ENCODE data around the gene MRPL40.

MRPL40 gene

GRCh38 chr22:19479355-19480172, 47.2 kb downstream of the MRPL40 start, which contains the start of gene CDC45:
CDC45 (plus strand) TSS chr22:19479920; CDS start chr22:19479969, 49 bp downstream.
- H3K4me3 ChIP-seq (ENCODE audit: low read depth, low read length): peak within 1 kb of the TSS; percentile 78
- no peak for TF ChIP-seq CTCF (IDR thresholded peaks at IDR 0.05; ENCODE audit: low read depth, low read length, missing control alignments)
- peak; percentile 98 for DNase-seq (ENCODE audit: low read depth)
- in situ Hi-C loops (cut with HindIII; ENCODE audit: low sequenced_read_pairs): no loop called here

DNA sequence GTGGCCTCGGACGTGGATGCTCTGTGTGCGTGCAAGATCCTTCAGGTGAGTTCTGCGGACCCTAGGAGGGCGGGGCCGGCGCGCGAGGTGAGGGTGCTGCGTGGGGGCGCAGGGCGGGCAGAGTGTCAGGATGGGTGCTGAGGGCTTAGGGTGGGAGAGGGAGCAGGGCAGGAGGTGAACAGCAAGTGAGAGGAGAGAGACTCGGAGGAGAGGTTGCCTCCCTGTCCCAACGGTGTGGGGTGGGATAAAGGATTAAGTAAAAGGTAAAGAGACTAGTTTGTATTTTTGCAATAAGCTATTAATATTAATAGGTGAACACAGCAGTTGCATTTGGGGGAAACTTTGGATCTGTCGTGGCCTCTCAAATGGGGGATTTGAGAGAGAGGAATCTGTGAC, 47.8 kb downstream of the MRPL40 start:
- peak overlapping the region; percentile 78 for H3K4me3 ChIP-seq (ENCODE audit: low read depth, low read length)
- in situ Hi-C loops (cut with HindIII; ENCODE audit: low sequenced_read_pairs): no loop called here
- no peak for DNase-seq (ENCODE audit: low read depth)
- no peak for TF ChIP-seq CTCF (IDR thresholded peaks at IDR 0.05; ENCODE audit: low read depth, low read length, missing control alignments)

GRCh38 chr22:19480789-19481188, 48.4 kb downstream of the MRPL40 start:
- in situ Hi-C loops (cut with HindIII; ENCODE audit: low sequenced_read_pairs): no loop called here
- no peak for TF ChIP-seq CTCF (IDR thresholded peaks at IDR 0.05; ENCODE audit: low read depth, low read length, missing control alignments)
- DNase-seq (ENCODE audit: low read depth): no peak
- no peak overlapping the region for H3K4me3 ChIP-seq (ENCODE audit: low read depth, low read length)

GRCh38 chr22:19482297-19482696, 50.0 kb downstream of the MRPL40 start:
- in situ Hi-C loops (cut with HindIII; ENCODE audit: low sequenced_read_pairs): no loop called here
- no peak for TF ChIP-seq CTCF (IDR thresholded peaks at IDR 0.05; ENCODE audit: low read depth, low read length, missing control alignments)
- no peak for DNase-seq (ENCODE audit: low read depth)

GRCh38 chr22:19483481-19484244, 51.3 kb downstream of the MRPL40 start:
- in situ Hi-C loops (cut with HindIII; ENCODE audit: low sequenced_read_pairs): no loop called here
- no peak overlapping the region for H3K4me3 ChIP-seq (ENCODE audit: low read depth, low read length)
- no peak for TF ChIP-seq CTCF (IDR thresholded peaks at IDR 0.05; ENCODE audit: low read depth, low read length, missing control alignments)
- DNase-seq (ENCODE audit: low read depth): no peak

More at GRCh38 chr22:19482297-19482696, 50.0 kb downstream of the MRPL40 start:
- H3K4me3 ChIP-seq (ENCODE audit: low read depth, low read length): no peak overlapping the region

Measured in astrocyte of the cerebellum (primary cell).